IPS-15b (cell line): ENCODE measurements around the gene NR5A2.

ENCODE experiments used
- H3K27me3 ChIP-seq: one replicate; pipeline ENCODE4 v1.6.1; 2013; ENCODE audit warnings: low read length; ENCODE audit not compliant: control insufficient read depth, insufficient read depth
- H3K36me3 ChIP-seq: one replicate; pipeline ENCODE4 v1.6.1; 2013; ENCODE audit warnings: low read length; ENCODE audit not compliant: control insufficient read depth, insufficient read depth
- H3K4me1 ChIP-seq: one replicate; pipeline ENCODE4 v1.6.1; 2013; ENCODE audit warnings: mild to moderate bottlenecking, low read length; ENCODE audit not compliant: control insufficient read depth, insufficient read depth
- H3K4me3 ChIP-seq: one replicate; pipeline ENCODE4 v1.5.1; 2013; ENCODE audit warnings: low read depth, low read length
- H3K9ac ChIP-seq: one replicate; pipeline ENCODE4 v1.6.1; 2013; ENCODE audit warnings: low read depth, mild to moderate bottlenecking, low read length
- H3K9me3 ChIP-seq: one replicate; pipeline ENCODE4 v1.6.1; 2013; ENCODE audit warnings: mild to moderate bottlenecking, low read length; ENCODE audit not compliant: control insufficient read depth, insufficient read depth

NR5A2 gene

DNA sequence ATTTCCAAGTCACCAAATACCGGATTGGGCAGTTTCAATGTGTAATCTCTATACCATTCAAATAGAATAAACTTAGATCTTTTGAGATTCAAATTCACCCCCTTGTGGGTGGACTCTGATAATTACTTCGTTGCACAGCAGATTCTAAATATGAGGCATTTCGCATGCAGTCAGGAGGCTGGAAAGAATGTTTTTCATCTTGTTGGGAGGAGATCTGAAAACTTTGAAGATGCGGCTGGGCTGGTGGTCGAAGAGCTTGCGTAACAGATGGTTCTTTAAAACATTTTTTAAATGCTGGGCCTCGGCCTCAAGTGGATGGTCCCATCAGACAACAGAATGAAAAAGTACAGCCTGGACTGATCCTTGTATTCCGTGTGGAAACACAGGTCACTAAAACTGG is 10.4 kb downstream of the NR5A2 start:
- peak overlapping the region; percentile 66 for H3K4me3 ChIP-seq
- peaks cover 21% of the 10 kb centered on the region for H3K4me1 ChIP-seq
- no peak overlapping the region for H3K9ac ChIP-seq
- H3K36me3 ChIP-seq = no peaks in the 10 kb centered on the region
- peaks cover 89% of the 10 kb centered on the region for H3K27me3 ChIP-seq
- no peaks in the 10 kb centered on the region for H3K9me3 ChIP-seq

DNA sequence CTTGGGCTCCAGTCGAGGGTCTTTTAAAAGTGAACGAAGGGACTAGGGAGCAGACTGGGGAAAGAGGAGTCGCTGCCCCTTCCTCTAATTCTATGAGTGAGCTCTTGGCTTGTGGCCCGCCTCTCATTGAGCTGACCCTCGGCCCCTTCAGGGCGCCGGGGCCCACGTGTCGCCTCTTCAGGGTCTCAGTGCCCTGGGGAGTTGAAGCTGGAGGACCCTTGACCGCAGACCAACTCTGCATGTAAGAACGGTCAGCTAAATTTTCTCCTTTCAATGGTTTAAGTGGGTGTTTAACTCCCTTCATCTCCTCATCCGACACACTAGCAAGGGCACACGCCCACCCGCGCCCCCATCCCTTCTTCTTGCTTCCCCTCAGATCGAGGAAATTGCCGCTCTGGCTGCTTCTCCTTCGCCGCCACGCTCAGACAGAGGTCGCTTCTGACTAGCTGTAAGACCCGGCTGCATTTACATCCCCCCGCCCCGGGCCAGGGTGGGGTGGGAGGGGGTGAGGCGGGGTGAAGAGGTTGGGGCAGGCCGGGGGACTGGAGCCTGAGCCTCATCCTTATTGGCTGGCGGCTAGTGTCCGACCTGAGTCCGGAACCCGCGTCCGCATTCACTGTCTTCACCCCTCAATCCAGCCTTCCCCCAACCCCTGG is 10.9 kb downstream of the NR5A2 start:
- Histone ChIP-seq H3K36me3 (no peaks in the 10 kb centered on the region), H3K4me1 (peaks cover 19% of the 10 kb centered on the region), H3K9ac (no peak overlapping the region), H3K9me3 (no peaks in the 10 kb centered on the region), H3K27me3 (peaks cover 89% of the 10 kb centered on the region), H3K4me3 (peak overlapping the region; percentile 66)

DNA sequence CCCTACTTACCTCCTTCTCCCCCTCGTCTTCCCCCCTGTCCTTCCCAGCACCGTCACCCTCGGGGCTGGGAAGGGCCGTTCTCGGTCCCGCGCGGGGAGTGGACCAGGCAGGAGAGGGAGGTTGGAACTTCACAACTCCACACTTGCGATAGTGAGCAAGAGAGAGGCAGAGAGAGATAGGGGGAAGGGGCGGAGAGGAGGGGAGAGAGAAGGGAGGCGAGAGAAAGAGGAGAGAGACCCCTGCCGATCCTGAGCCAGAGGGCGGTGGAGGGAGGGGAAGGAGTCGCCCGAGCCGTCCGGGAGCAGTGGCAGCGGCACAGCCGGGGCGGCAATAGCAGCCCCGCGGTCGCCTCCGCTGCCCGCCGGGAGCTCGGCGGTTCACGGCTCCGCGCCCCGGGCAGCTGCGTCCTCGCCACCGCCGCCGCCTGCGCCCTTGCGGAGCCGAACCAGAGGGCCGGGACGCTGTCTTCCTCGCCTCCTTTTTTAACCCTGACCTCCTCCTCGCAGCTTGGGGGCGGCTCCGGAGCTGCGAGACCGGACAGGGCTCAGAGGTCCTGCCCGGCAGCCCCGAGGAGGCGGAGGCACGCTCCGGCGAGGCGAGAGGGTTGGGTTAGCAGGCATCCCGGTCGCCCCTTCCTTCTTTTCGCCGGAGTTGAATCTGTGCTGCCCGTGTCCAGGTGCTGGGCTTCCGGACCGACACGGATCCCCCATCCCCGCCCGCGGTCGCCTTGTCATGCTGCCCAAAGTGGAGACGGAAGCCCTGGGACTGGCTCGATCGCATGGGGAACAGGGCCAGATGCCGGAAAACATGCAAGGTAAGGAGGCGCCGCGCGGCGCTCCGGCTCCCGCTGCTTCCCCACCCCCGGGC is 11.7 kb downstream of the NR5A2 start:
- H3K36me3 ChIP-seq = no peaks in the 10 kb centered on the region
- H3K4me3 ChIP-seq = peak overlapping the region; percentile 56
- H3K4me1 ChIP-seq = peaks cover 20% of the 10 kb centered on the region
- H3K9me3 ChIP-seq = no peaks in the 10 kb centered on the region
- no peak overlapping the region for H3K9ac ChIP-seq
- H3K27me3 ChIP-seq = peaks cover 89% of the 10 kb centered on the region

- H3K9ac ChIP-seq = no peak overlapping the region
- H3K9me3 ChIP-seq = no peaks in the 10 kb centered on the region
- H3K36me3 ChIP-seq = no peaks in the 10 kb centered on the region
- peaks cover 91% of the 10 kb centered on the region for H3K27me3 ChIP-seq
- H3K4me1 ChIP-seq = peaks cover 20% of the 10 kb centered on the region
- H3K4me3 ChIP-seq = peak overlapping the region; percentile 56
These were observed 12.5 kb downstream of the NR5A2 start for GRCh38 chr1:200039849-200040474.

DNA sequence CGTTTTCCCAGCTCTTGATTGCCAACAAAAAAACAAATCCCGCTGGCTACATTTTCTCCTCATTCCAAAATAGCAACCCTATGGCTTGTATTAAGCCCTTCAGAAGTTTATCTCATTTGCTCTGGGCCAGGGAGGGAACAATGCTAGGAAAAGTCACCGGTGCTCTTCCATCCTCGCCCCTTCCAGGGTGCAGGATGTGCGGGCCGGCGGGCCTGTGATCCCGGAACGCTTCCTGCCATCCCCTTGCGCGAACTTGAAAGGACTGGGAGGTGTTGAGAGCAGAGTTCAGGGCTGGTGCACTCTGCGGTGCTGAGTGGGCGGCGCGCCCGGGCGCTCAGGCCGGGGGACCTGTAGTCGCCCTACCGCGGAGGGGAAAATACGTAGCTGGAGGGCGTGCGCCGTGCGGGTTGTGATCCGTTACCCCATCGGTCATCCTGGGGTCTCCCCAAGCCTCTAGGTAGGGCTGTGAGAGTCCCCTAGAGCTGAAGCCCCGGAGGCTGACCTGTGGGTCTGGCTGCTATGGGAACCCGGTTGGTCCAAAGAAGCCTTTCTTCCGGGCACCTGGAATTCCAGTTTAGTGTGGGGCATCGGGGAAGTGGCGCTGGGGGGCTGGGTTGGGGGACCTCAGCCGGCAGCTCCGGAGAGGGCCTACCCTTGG is 13.1 kb downstream of the NR5A2 start:
- H3K9ac ChIP-seq = no peak overlapping the region
- H3K36me3 ChIP-seq = no peaks in the 10 kb centered on the region
- H3K9me3 ChIP-seq = no peaks in the 10 kb centered on the region
- H3K4me3 ChIP-seq = peak overlapping the region; percentile 56
- H3K4me1 ChIP-seq = peaks cover 20% of the 10 kb centered on the region
- peaks cover 91% of the 10 kb centered on the region for H3K27me3 ChIP-seq

DNA sequence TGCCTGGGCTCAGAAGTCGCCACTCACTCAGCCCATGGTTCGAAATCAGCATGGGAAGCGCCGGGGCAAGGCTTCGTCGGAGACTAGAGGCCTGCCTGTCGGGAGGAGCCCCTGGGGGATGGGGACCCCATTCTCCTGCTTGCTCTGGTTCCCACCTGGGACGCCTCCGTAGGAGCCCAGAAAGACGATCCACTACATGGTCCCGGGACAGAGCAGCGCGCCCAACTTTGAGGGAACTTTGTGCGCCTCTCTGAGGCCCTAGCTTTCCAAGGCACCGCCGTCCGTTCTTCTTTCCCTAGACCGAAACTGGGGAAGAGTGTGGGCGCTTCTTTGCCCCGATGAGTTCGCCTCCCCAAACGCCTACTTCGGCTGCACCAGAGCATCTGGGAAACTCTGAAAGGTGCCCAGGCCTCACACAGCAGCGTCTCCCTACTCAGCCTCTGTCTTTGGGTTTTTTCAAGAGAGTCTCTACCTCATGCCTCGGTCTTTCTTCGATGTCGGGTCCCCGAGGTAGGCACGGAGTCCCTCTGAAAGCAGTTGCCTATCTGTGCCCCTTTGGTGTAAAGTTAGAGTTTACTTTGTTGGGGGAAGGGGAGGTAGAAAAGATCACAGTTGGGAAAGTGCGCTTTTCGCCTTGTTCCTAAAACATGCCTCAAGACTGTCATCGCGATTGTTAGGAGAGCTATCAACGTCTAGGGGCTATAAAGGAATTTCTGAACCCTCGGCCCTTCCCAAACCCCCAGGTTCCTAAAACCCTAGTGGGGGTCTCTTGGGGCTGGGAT is 14.0 kb downstream of the NR5A2 start:
- H3K4me3 ChIP-seq = peak overlapping the region; percentile 56

DNA sequence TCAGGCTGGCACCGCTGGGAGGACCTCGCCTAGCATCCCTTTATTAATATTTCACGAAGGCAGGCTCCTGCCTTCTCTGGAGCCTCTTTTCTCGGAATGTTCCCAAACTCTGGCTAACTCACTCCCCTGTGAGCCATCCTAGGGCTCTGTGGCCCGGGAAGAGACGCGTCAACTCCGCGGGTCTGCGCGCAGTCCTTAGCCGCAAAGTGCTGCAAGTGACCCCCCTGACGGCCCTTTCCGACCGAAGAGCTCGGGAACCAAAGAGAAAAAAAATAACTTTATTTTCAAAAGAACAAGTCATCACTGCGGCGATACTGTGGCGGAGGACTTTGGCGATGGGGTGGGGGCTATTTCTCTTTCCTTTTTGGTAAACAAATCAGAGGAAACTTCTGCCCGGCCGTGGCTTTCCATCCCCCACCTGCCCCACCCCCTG is 14.6 kb downstream of the NR5A2 start:
- no peak overlapping the region for H3K9ac ChIP-seq
- H3K9me3 ChIP-seq = no peaks in the 10 kb centered on the region
- H3K36me3 ChIP-seq = no peaks in the 10 kb centered on the region
- H3K4me1 ChIP-seq = peaks cover 18% of the 10 kb centered on the region
- peaks cover 77% of the 10 kb centered on the region for H3K27me3 ChIP-seq
- H3K4me3 ChIP-seq = peak overlapping the region; percentile 56

More for the DNA sequence above, 14.0 kb downstream of the NR5A2 start:
- H3K27me3 ChIP-seq = peaks cover 83% of the 10 kb centered on the region
- H3K36me3 ChIP-seq = no peaks in the 10 kb centered on the region
- no peak overlapping the region for H3K9ac ChIP-seq
- no peaks in the 10 kb centered on the region for H3K9me3 ChIP-seq
- peaks cover 20% of the 10 kb centered on the region for H3K4me1 ChIP-seq

DNA sequence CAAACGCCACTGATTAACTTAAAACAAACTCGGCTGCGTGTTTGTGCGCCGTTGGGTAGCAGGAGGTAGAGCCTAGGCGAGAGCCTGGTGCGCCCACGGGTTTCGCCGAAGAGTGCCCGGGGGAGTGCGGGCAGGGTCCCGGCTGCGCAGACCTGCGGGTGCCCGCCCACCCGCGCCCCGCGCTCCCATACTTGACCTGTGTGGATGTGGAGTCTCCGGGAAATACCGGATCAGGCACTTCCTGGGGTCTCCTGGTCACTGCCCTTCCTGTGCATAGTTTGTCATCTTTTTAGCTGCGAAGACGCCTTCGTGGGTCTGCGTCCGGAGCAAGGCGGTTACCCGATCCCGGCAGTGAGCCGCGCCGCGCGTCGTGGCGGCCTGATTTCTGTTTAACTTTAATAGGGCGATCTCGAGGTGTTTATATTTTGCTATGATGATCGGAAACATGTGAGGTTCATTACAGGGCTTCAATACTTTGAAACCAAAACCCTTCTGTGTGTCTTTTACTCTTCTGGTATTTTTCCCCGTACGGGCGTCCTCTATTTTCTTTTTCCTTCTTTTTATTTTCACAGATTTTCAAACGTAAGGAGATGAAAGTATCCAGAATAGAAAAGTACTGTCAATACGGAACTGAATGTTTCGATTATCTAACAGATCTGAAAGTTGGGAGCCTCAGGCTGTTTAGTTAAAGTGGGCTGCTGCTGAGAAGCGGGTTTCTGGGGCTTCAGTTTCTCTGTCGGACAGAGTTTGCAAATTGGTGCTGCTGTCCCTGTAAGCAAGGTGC is 15.2 kb downstream of the NR5A2 start:
- peak overlapping the region; percentile 56 for H3K4me3 ChIP-seq
- H3K9me3 ChIP-seq = no peaks in the 10 kb centered on the region
- no peaks in the 10 kb centered on the region for H3K36me3 ChIP-seq
- peaks cover 71% of the 10 kb centered on the region for H3K27me3 ChIP-seq
- no peak overlapping the region for H3K9ac ChIP-seq
- H3K4me1 ChIP-seq = peaks cover 19% of the 10 kb centered on the region

- H3K4me1 ChIP-seq = peaks cover 19% of the 10 kb centered on the region
- H3K9me3 ChIP-seq = no peaks in the 10 kb centered on the region
- H3K36me3 ChIP-seq = no peaks in the 10 kb centered on the region
- H3K27me3 ChIP-seq = peaks cover 65% of the 10 kb centered on the region
- H3K9ac ChIP-seq = no peak overlapping the region
- H3K4me3 ChIP-seq = peak overlapping the region; percentile 56
These were observed 15.8 kb downstream of the NR5A2 start for GRCh38 chr1:200043336-200043668.

GRCh38 chr1:200046115-200046514 is 18.6 kb downstream of the NR5A2 start:
- H3K36me3 ChIP-seq = no peaks in the 10 kb centered on the region
- H3K4me3 ChIP-seq = no peak overlapping the region
- peaks cover 28% of the 10 kb centered on the region for H3K4me1 ChIP-seq
- H3K27me3 ChIP-seq = peaks cover 46% of the 10 kb centered on the region
- H3K9ac ChIP-seq = no peak overlapping the region
- no peaks in the 10 kb centered on the region for H3K9me3 ChIP-seq
